ENCODE measurements around the gene ADA.
A peak's percentile ranks its signal among the peaks of the same experiment; 100 is the strongest.
"Not testable (repeated sequence)": the region's sequence is repeated elsewhere in the genome, so short reads cannot be mapped to it uniquely, and the experiment has no call there.

ADA gene

DNA sequence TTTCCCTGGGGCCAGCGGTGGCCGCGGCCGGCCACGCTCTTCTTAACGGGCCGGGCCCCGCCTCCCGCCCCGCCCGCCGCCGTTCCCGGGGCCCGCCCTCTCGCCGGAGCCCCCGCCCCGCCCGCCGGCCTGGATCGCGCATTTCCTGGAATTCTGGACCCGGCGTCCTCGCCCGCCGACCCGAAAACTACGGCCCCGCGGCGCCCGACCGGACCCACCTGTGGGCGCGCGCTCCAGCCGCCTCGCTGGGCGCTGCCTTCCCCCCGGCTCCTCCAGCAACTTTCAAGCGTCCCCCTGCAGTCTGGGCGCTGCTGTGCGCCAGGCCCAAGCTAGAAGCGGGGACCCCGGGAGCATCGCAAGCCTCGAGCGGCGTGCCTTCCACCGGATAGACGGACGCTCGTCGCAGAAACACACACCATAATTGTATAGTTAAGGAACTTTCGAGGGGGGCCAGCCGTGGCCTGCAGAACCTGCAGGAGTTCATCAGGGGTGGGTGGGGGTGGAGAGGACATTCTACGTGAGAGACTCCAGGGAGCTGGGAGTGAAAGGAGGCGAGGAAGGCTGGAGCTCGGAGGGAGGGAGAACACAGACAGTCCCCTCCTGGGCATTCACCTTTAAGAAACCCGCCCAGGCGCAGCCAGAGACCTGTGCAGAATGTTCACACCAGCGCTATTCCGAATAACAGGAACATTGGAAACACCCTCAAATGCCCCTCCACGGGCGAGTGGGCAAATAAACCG, at the start of gene ADA:
Gene ADA, minus strand, starts transcription at position 16 of the 740 bp plus-strand sequence. CDS start 92 bp downstream, outside the sequence.
- peak; percentile 16 for DNase-seq

DNA sequence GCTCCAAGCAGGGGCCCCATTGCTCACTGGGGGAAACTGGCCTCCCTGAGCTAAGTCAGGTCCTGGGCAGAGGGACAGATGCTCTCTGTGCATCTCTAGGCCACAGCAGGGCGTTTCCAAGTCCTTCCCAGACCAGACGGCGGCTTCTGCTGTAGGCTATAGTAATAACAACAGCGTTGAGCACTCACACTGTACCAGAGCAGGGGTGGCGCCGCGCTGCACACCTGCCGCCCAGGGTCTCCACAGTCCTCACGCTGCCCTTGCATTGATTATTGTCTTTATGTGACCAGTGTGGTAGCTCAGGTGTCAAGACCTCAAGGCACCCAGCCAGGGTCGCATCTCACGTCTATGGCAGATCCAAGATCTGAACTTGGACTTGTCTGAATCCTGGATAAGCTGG, 48.8 kb upstream of the ADA start:
- DNase-seq, result no peak

DNA sequence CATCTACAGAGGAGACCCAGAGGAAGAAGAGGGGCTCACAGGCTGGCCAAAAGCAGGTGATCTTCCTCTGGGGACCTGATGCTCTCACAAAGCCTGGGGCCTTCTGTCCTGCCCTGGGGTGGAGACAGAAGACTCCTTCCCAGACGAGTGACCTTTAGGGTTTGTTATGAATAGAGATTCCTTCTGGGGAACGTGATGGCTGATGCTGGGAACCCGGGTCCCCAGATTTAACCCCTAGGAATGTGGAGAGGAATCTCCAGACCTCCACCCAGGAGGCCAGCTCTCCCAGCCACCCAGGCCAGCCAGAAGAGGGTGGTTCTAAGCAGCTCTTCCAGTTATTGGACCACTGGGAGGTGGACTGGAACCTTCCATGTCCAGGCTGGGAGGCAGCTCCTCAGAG, 46.9 kb upstream of the ADA start:
- DNase-seq, result no peak

DNA sequence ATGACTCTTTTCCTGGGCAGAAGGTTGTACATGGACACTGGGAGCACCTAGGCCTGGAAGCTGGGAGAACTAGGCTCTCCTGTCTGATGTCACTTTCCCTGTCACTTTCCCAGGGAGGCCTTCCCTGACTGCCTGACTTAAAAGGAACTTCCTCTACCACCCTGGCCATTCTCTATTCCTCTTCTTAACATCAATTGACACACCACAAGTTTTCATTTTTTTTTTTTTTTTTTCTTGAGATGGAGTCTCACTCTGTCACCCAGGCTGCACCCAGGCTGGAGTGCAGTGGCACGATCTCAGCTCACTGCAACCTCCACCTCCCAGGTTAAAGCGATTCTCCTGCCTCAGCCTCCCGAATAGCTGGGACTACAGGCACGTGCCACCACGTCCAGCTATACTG, 45.5 kb upstream of the ADA start:
- not testable (repeated sequence) for DNase-seq

DNA sequence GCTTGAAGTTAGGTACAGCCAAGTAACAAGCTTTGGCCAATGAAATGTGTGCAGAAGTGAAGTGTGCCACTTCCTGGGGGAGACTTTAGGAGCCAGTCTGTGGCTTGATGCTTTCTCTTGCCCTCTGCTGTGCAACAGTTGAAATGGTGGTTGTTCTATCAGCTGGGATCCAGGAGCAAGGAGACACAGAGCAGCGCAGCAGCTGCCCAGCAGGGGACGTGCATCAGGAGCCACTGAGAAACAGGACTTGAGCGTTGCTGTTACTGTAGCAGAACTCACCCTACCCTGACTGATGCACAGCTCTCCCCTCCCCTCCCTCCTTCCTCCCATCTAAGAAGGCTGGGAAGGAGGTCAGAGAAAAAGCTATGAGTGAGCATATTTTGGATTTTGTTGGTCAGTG, 44.8 kb upstream of the ADA start:
- DNase-seq, result no peak

DNA sequence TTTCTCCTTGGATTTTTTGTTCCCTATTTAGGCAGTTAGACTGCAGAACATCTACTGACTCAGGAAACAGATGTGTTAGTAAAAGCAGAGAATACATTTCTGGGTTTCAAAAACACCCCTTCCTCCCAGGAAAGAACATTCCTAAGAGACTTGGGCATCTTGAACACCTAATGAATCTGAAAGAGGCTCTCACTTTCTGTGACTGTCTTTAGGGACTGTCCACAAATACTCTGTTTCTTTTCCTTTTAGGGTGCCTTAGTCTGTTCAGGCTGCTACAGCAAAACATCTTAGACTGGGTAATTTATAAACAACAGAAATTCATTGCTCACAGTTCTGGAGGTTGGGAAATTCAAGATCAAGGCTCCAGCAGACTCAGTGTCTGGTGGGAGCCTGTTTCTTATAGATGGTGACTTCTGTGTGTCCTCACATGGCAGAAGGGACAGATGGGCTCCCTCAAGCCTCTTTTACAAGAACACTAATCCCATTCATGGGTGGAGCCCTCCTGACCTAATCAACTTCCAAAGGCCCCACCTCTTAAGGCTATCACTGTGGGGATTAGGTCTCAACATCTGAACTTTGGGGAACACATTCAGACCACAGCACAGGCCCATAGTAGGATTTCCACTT, 44.3 kb upstream of the ADA start:
- no peak for DNase-seq

DNA sequence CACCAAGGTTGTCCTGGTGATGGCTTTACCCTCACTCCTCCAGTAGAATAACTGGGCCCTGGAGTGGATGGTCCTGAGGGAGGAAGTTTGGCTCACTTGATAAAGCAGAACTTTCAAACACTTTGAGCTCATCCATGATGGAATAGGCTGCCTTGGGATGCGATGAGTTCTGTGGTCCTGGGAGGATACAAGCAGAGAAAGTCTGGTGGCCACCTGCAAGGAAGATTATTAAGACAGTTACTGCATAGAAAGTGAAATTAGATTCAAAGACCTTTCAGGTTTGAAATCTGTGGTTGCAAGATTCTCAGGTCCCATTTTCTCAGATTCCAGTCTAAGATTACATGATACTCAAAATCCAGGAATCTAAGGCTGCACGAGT, 43.8 kb upstream of the ADA start:
- DNase-seq, result no peak

DNA sequence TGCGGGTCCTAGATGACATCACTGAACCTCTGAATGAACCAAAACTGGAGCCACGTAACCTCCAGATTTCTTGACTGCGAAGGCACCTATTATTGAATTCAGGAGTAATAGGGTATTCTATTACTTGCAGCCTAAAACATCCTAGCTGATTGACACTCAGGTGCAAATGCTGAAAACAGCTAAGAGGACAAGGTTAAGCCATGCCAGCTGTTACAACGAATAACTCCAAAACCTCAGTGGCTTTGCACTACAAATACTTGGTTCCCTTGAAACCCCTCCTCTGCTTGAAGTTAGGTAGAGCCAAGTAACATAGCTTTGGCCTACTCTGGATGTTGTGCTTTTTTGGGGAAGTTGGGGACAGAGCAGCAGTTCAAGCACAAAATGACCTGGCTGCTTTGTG, 42.7 kb upstream of the ADA start:
- no peak for DNase-seq

DNA sequence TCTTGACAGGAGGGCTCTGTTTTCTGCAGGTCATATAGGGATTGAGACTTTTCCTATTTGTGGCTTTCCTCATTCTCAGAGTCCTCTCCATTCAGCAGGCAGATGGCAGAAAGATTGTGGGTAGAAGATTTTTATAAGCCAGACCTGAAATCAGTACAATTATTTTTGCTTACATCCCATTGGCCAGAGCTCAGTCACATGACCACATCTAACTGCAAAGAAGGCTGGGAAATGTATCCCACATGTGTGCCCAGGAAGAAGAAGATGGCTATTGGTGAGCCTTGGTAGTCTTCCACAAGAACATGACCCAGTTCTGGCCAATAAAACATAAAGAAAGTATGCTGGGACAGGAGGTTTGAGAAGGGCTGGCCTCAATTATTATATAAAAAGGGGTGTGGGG, 42.1 kb upstream of the ADA start:
- no peak for DNase-seq

DNA sequence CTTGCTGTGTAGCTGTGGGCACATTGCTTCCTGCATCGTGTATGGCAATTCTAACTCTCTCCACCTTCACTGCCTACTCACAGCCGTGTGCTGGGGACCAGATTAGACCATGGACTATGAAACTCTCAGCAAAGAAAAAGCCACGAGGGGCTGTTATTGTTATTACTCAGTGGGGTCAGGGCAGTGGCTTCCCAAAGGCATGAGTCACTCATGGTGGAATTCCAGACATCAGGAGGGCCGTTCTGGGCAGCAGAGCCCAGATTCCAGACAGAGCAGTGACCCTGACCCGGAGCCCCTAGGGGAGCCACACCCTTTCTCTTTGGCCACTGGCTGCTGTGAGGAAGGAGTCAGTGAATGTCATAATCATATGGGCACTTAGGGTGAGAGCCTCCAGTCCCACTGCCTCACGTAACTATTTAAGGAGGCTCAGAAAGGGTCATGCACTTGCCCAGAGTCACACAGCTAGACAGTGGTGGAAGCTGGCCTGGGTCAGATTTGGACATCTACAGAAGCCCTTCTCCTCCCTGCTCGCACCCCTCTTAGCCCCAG, 41.5 kb upstream of the ADA start:
- DNase-seq, result no peak

DNA sequence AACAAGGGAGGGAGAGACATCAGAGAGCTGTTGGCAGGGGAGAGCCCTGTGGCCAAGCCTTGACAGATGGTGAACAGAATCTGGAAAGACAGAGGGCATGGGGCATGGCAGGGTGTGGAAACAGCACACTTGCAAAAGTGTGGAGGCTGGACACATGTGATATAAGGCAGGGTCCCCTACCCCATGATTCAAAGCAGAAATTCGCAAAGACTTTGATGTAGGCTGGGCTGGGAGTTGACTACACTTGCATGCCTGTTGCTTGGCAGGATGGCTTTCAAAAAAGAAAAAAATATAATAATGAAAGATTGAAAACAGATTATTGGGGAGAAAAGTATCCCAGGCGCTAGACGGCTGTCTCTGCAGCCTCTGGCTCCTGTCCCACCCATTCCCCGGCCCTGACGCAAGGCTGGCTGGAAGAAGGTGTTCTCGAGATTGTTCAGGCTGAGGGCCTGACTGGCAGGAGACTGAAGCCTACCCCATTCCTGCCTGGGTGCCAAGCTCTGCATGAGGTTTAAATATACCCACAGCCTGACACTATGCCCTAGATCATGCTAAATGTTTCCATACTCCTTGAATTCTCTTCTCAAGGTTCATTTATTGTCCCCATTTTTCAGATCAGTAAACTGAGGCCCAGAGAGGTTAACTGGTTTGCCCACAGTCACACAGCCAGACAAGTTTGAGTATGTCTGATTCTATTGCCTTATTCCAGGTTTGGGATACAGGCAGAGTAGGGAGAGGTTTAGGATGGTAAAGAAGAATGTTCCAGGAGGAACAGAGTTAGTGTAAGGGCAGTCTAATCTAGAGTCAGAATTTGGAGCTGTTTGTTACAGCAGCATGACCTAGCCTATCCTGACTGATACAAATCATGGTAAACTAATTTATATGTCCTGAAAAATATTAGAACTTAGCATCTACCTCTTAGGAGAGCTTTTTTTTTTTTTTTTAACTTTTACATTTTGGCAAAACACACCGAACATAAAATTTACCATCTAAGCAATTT, 40.2 kb upstream of the ADA start:
- DNase-seq, result no peak

DNA sequence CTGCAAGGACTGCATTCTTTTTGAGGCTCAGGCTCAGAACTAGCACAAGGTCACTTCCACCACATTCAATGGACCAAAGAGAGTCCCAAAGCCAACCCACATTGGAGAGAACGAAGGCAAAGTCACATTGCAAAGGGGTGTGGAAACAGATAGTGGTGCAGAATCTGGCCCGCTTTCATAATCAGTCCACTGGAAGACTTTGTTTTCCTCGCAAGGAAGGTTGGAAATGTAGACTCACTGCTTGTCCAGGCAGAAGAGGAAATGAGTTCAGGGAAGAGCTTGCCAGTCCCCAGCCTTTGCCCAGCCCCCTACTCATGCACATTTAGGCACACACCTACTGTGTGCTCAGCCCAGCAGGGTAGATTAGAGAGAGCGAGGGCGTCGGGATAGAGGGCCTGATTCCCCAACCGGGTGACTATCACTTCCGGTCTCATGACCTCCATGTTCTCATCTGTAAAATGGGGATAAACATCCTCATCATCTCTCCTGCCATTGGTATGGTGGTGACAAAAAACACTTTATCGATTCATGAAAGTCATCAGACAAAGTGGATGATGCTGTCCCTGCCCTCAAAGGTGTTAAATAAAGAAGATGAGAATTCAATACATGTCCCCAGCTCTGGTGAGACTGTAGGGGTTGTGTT, 39.4 kb upstream of the ADA start:
- DNase-seq, result no peak

DNA sequence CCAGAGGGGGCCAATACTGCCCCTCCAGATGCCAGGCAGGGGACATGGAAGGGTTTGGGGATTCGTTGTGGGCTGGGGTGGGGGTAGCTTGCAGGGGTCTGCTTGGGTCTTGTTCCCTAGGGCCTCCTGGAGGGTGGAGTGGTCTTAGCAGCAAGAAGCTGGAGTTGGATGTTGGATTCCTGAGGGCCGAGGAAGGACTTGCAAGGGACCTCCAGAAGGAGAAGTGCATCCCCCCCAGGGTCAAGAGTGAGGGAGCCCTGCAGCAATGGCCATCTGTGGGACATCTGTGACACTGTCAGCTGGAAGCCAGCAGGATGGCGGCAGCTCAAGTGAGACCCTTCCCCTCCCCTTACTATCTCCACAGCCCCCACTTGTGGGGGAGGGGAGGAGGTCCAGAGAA, 38.3 kb upstream of the ADA start:
- no peak for DNase-seq

DNA sequence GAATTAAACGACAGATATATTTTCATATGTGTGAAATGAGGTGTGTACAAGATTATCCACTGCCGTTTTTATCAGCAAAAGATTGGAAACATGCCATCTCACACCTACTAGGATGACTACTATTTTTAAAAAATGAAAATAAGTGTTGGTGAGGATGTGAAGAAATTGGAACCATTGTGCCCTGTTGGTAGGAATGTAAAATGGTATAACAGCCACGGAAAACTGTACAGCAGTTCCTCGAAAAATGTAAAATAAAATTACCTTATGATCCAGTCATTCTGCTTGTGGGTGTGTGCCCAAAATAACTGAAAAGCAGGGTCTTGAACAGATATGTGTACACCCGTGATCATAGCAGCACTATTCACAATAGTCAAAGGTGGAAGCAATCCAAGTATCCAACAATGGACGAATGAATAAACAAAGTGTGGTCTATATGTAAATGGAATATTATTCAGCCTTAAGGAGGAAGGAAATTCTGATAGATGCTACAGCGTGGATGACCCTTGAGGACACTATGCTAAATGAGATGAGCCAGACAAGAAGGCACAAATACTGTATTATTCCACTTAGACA, 36.6 kb upstream of the ADA start:
- DNase-seq, result no peak

DNA sequence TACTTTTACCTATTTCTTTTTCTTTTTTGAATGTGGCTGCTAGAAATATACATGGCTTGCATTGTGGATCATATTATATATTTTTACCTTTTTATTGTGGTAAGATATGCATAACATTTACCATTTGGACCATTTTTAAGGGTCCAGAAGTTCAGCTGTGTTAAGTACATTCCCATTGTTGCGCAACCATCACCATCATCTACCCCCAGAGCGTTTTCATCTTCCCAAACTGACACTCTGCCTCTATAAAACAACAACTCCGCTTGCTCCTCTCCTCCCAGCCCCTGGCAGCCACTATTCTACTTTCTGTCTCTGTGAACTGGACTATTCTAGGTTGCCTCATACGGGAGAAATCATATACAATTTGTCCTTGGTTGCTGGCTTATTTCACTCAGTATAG, 35.4 kb upstream of the ADA start:
- DNase-seq, result no peak

DNA sequence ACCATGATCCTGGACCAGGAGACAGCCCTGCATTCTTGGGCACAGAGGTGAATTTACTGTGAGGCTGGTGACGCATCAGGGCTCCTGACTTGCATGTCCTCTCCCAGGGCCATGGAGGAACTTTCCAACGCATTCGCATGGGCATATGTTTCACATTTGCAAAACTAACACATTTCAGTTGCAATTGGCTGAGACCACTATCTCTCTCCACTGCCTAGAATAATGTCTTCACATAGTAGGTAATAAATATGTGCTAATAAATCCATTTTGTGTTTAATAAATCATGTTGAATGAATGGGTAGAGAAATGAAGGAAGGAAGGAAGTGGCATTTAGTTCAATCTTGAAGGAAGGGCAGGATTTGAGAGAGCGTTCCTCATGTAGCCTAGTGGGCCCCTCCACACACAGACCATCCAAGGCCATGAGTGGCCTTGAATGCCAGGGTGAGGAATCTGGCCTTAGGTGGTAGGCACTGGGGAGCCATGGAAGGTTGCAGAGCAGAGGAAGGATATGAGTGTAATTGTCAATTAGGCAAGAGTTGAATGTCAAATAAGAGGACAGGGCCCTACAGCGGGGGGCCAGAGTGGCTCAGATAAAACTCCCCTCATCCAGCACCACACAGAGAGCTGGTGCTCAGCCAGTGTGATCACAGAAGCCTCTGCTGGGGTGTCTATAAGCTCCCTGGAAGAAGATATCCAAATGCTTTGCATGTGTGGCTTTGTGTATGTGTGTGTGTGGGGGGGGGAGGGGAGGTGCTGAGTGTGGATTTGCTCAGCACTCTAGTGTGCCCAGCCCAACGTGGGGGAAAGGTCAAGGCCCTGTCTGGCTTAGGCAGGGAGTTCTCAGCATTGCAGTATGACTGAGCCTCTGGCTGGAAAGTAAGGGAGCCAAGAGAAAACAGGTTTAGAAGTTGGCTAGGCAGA, 32.8 kb upstream of the ADA start:
- no peak for DNase-seq

DNA sequence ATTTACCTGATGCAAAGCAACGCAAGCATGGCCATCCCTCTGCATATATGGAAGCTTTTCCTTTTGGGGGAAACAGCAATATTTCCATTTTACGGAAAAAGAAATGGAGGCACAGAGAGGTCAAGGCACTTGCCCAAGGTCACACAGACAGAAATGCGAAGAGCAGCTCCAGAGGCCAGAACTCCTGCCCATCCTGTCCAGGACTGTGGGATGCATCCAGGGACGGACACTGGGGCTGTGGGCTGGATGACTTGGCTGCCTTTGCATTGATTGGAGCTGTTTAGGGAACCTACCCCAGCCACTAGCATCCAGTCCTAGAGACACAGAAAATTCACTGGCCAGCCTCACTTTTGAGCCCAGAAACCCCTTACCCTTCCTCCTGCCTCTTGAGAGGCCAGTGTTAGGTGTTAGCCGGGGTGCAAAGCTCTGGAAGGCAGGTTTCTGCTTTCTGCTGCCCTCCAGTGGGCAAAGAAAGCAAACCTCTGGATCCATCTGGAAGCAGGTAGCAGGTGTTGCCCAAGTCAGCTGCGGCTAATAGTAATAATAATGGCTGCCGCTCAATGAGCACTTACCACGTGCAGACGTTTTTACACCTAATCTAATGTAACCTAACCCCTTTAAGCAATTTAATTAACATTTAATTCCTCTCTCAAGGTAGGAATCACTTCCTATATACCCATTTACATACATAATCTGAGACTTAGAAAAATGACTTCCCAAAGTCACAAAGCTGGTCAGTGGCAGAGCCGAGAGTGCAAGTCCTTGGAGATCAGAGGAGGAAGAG, 32.0 kb upstream of the ADA start:
- DNase-seq, result peak; percentile 72

DNA sequence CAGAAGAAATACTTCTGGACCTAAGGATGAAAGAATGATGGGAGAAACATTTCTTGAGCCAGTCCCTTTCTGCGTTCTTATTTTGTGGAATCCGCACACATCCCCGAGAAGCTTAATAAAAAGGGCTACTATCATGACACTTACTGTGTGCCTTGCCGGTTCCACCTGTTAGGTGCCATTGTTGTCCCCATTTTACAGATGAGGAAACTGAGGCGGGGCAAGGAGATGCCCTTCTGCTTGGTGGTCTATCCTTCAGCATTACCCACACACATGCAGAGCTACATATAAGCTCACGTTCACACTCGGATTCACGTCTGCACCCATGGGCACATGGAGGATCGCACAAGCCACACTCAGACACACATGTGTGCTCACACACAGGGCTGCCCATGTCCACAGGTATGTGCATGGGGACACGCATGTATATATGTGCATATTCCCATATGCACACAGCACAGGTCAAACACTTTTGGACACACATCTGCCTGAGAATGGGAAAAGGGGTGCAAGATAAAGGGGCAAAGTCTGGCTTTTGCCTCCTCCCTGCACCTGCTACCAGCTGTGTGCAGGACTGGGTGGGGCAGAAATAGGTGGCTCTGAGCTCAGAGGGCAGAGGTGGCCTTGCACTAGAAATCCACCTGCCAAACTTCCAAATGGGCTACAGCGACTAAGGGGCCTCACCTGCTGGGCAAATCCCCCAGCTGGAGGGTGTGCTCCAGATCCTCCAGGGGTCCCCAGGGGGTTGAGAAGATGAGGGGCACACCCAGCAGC, 30.5 kb upstream of the ADA start:
- DNase-seq, result no peak

DNA sequence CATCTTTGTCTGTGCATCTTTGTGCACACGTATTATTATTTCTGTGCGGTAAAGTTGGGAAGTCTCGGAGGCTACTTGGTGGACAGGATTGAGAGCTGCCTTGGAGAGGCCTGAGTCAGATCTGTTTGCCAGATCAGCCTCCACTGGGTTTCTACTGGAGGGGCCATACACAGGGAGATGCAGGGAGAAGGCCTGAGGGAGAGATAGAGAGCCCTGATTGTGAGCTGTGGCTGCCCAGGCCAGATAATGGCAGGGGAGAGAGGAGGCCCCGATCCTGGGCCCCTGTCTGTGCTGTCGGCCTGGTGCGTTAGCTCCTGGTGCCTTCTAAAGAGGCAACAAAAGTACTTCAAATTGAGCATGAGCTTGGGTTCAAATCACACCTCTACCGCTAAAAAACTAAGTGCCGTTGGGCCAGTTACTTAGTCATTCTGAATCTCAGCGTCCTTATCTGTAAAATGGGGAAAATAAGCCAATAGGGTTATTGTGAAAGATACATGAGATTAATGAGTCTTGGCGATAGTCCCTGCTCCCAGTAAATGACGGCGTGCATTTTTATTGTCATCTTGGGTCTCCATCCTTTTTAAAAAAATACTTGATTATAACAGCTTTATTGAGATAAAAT, 27.6 kb upstream of the ADA start:
- no peak for DNase-seq

All from CD4-positive, alpha-beta T cell treated with Interleukin-4 for 4 hours (primary cell).